Calu3 (cell line): ENCODE results near the gene ECM1. TPM values are rescaled to one million over a fixed set of nuclear protein-coding genes. Genes with fewer than 3 reads are reported as not detected.
A peak's percentile ranks its signal among the peaks of the same experiment; 100 is the strongest.

Source experiments
- BruUV-seq: library from RNA; stranded (reverse); fragments of 400-500 nt; replicated peaks from 2 replicates; lab custom pipeline; 2021; lab: Mats Ljungman, UMichigan
- CTCF ChIA-PET: fragments of 300-600 bp; sonication (Branson Sonifier 250); formaldehyde crosslinking; loops from one replicate; lab custom pipeline; 2022; ENCODE audit warnings: antibody characterized with exemption; lab: Charles Lee
- DNase-seq: peaks from one replicate; pipeline ENCODE4 v3.0.0; 2022
- H3K27ac Mint-ChIP-seq: one replicate; pipeline ENCODE4 v1.8.0; 2022; ENCODE audit warnings: mixed read lengths; ENCODE audit not compliant: unreplicated experiment
- H3K27me3 Mint-ChIP-seq: one replicate; pipeline ENCODE4 v1.8.0; 2022; ENCODE audit warnings: mixed read lengths; ENCODE audit not compliant: unreplicated experiment
- H3K36me3 Mint-ChIP-seq: one replicate; pipeline ENCODE4 v1.8.0; 2022; ENCODE audit warnings: mild to moderate bottlenecking, moderate library complexity, mixed read lengths; ENCODE audit not compliant: insufficient read depth, unreplicated experiment
- H3K4me1 Mint-ChIP-seq: one replicate; pipeline ENCODE4 v1.8.0; 2022; ENCODE audit warnings: mild to moderate bottlenecking, low read depth, mixed read lengths; ENCODE audit not compliant: unreplicated experiment
- H3K4me3 Mint-ChIP-seq: one replicate; pipeline ENCODE4 v1.8.0; 2022; ENCODE audit warnings: mild to moderate bottlenecking, low read depth, moderate library complexity, mixed read lengths; ENCODE audit not compliant: unreplicated experiment
- H3K9me3 Mint-ChIP-seq: one replicate; pipeline ENCODE4 v1.8.0; 2022; ENCODE audit warnings: low read depth, mixed read lengths; ENCODE audit not compliant: unreplicated experiment
- CTCF ChIP-seq: fragments of 200-600 bp; IDR thresholded peaks from one replicate; pipeline ENCODE4 v1.8.0; 2022; ENCODE audit warnings: antibody characterized with exemption; ENCODE audit not compliant: unreplicated experiment
- intact Hi-C: fragments of 100-400 bp; cut with micrococcal nuclease; formaldehyde crosslinking; loops from one replicate; pipeline ENCODE4 v1.10.0; 2022; ENCODE audit not compliant: unreplicated experiment
- total RNA-seq: library from RNA; stranded (reverse); gene quantifications from 2 replicates; pipeline ENCODE4 v1.2.3, GENCODE V29; 2022

ECM1 gene
- total RNA-seq, 1 experiment from 2014 or later = 1.6 TPM

- peak overlapping the region; percentile 75 for H3K4me3 Mint-ChIP-seq
- H3K36me3 Mint-ChIP-seq = peaks cover 75% of the 10 kb centered on the region
- DNase-seq = peak; percentile 93
- intact Hi-C loops = loop anchor here (1.0 to 10.0 kb wide), 7 partner anchors 28 to 417 kb away; partner anchors contain the start of gene GOLPH3L
- no peaks in the 10 kb centered on the region for H3K9me3 Mint-ChIP-seq
- H3K4me1 Mint-ChIP-seq = peaks cover 49% of the 10 kb centered on the region
- CTCF ChIA-PET = interaction anchor here (0.5 to 3.9 kb wide), 25 partner anchors 9 to 624 kb away, joined by 3 to 24 read pairs (median 4); partner anchors contain the start of genes ENSA, FALEC and MCL1
- H3K27ac Mint-ChIP-seq = peak overlapping the region; percentile 95
- peak; percentile 82 for TF ChIP-seq CTCF
- no TSS peak for BruUV-seq
- H3K27me3 Mint-ChIP-seq = no peaks in the 10 kb centered on the region
These were observed 52.8 kb downstream of the ECM1 start for GRCh38 chr1:150560576-150561253.

DNA sequence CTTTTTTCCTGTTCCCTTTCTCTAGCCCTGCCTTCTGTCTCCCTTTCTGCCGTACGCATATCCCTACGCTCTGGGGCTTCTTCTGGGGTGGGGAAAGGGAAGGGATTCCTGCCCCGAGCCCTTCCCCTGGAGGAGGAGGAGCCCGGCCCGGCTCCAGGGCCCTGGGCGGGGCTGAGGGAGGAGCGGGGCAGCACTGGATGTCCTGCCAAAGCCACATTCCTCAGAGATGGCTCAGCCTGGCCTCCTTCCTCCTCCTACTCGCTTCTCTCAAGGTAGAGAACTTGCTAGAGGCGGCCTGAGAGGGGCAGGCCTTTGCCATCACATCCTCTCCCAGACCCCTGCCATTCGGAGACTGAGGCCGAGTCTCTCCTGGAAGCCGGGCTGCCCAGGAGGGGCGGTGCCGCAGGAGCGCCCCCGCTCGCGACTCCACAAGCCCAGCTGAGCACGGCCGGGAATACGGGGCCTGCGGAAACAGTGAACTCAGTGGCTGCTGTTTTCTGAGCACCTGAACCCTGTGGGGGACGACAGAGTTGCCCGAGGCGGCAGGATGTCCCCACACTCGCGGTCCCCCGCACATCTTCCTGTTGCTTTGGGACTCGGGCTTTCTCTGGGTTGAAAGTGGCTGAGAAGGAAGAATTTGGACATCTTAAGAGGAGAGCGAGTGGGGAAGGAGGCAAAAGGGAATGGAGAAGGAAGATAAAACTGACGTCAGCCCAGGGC is 53.5 kb downstream of the ECM1 start:
- intact Hi-C loops = loop anchor here (1.0 to 10.0 kb wide), 5 partner anchors 59 to 416 kb away; partner anchors contain the start of gene GOLPH3L
- H3K27ac Mint-ChIP-seq = peak overlapping the region; percentile 95
- H3K4me1 Mint-ChIP-seq = peaks cover 49% of the 10 kb centered on the region
- peaks cover 79% of the 10 kb centered on the region for H3K36me3 Mint-ChIP-seq
- no peak for TF ChIP-seq CTCF
- no peaks in the 10 kb centered on the region for H3K9me3 Mint-ChIP-seq
- H3K4me3 Mint-ChIP-seq = peak overlapping the region; percentile 75
- CTCF ChIA-PET = interaction anchor here (0.6 to 3.9 kb wide), 19 partner anchors 10 to 624 kb away, joined by 3 to 24 read pairs (median 5); partner anchors contain the start of genes ENSA, FALEC and MCL1
- BruUV-seq = TSS peak; percentile 94
- DNase-seq = peak; percentile 98
- no peaks in the 10 kb centered on the region for H3K27me3 Mint-ChIP-seq

DNA sequence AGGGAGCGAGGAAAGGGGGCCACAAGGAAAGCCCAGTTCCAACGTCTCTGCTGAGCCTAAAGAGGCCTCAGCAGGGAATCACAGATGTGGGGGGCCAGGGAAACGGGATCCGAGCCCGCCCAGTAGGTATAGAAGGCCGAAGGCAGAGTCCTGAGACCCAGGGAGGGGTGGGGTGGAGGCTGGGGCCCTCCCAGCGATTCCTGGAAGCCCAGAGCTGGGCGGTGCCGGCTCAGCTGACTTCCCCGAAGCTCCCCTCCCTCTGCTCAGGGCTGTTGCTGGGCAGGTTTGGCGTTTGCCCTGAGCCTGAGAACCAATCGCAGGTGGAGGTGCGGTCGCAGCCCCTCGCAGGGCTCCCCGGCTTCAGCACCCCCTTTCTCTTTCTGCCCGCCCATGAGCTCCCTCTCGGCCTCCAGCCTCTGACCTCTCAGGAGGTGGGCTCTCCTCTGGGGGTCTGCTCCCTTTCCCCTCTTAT is 54.1 kb downstream of the ECM1 start:
- intact Hi-C loops = loop anchor here (1.0 to 10.0 kb wide), 6 partner anchors 15 to 415 kb away; partner anchors contain the start of gene GOLPH3L
- peak; percentile 95 for DNase-seq
- Mint-ChIP-seq H3K4me3 (peak overlapping the region; percentile 75), H3K27me3 (no peaks in the 10 kb centered on the region), H3K4me1 (peaks cover 51% of the 10 kb centered on the region), H3K9me3 (no peaks in the 10 kb centered on the region), H3K27ac (peak overlapping the region; percentile 95), H3K36me3 (peaks cover 78% of the 10 kb centered on the region)
- no TSS peak for BruUV-seq
- CTCF ChIA-PET = interaction anchor here (0.6 to 3.9 kb wide), 7 partner anchors 18 to 251 kb away, joined by 3 to 24 read pairs (median 5); partner anchors contain the start of genes ENSA, FALEC and MCL1
- no peak for TF ChIP-seq CTCF
